NCI-H460 (cell line): ENCODE data around the gene NUF2. TPM values are rescaled to one million over a fixed set of nuclear protein-coding genes. Genes with fewer than 3 reads are reported as not detected.
"Not testable (repeated sequence)": the region's sequence is repeated elsewhere in the genome, so short reads cannot be mapped to it uniquely, and the experiment has no call there.

Source experiments
- DNase-seq: peaks from one replicate; pipeline ENCODE4 v3.0.0-alpha.2; 2016; ENCODE audit warnings: low read depth; ENCODE audit errors: extremely low read depth
- polyA plus RNA-seq: library from polyadenylated mRNA; depleted of rRNA; stranded (reverse); fragments of >200 nt; gene quantifications from 2 replicates; pipeline ENCODE4 v1.2.3, GENCODE V29; 2014; cell fraction: nucleus; rRNA removed
- total RNA-seq: library from RNA; depleted of rRNA; stranded (reverse); fragments of >200 nt; shearing (Covaris generic); gene quantifications from 2 replicates; pipeline ENCODE4 v1.2.3, GENCODE V29; 2014; rRNA removed

The NUF2 gene
- 60.3 and 64.1 TPM in 2 replicates for total RNA-seq
- polyA plus RNA-seq, result 119 and 122 TPM in 2 replicates

GRCh38 chr1:163321311-163322305 is at the start of gene NUF2:
TSS of gene NUF2 (plus strand) at chr1:163321954. CDS start at chr1:163326052, 4,098 bp downstream.
- DNase-seq, result peak; percentile 99

- DNase-seq, result no peak
Measured at GRCh38 chr1:163273766-163274441, 47.9 kb upstream of the NUF2 start.

- peak; percentile 1 for DNase-seq
Measured at GRCh38 chr1:163275222-163275621, 46.5 kb upstream of the NUF2 start.

- DNase-seq, result no peak
Measured at GRCh38 chr1:163278602-163279001, 43.2 kb upstream of the NUF2 start.

GRCh38 chr1:163284867-163285266 is 36.9 kb upstream of the NUF2 start:
- not testable (repeated sequence) for DNase-seq

- peak; percentile 19 for DNase-seq
Measured at GRCh38 chr1:163290025-163290640, 31.6 kb upstream of the NUF2 start.

- no peak for DNase-seq
Measured at GRCh38 chr1:163291461-163291860, 30.3 kb upstream of the NUF2 start.

- DNase-seq, result not testable (repeated sequence)
Measured at GRCh38 chr1:163292153-163292552, 29.6 kb upstream of the NUF2 start.

- DNase-seq, result not testable (repeated sequence)
Measured at GRCh38 chr1:163293497-163293896, 28.3 kb upstream of the NUF2 start.

GRCh38 chr1:163295949-163296348 is 25.8 kb upstream of the NUF2 start:
- DNase-seq, result no peak

GRCh38 chr1:163296504-163297263 is 25.1 kb upstream of the NUF2 start:
- DNase-seq, result no peak

- no peak for DNase-seq
Measured at GRCh38 chr1:163298365-163298764, 23.4 kb upstream of the NUF2 start.

GRCh38 chr1:163300568-163300967 is 21.2 kb upstream of the NUF2 start:
- no peak for DNase-seq

GRCh38 chr1:163303561-163303960 is 18.2 kb upstream of the NUF2 start:
- DNase-seq, result no peak

GRCh38 chr1:163305441-163305840 is 16.3 kb upstream of the NUF2 start:
- DNase-seq, result no peak

- no peak for DNase-seq
Measured at GRCh38 chr1:163307479-163308171, 14.1 kb upstream of the NUF2 start.

GRCh38 chr1:163308811-163309210 is 12.9 kb upstream of the NUF2 start:
- DNase-seq, result no peak

GRCh38 chr1:163315773-163316374 is 5.9 kb upstream of the NUF2 start:
- peak; percentile 45 for DNase-seq

GRCh38 chr1:163320891-163321290 is 863 bp upstream of the NUF2 start:
- DNase-seq, result no peak
